RPMI7951 (cell line): ENCODE data around the gene ZNF618. TPM values are rescaled to one million over a fixed set of nuclear protein-coding genes. Genes with fewer than 3 reads are reported as not detected.

Experiments
- DNase-seq: peaks from one replicate; pipeline ENCODE4 v3.0.0-alpha.2; 2012; ENCODE audit warnings: low read depth
- total RNA-seq: library from RNA; depleted of rRNA; stranded (reverse); fragments of >200 nt; shearing (Covaris generic); gene quantifications from 2 replicates; pipeline ENCODE4 v1.2.3, GENCODE V29; 2014; rRNA removed

The ZNF618 gene
- total RNA-seq, 1 experiment from 2014 or later, result 2.9 TPM

DNA sequence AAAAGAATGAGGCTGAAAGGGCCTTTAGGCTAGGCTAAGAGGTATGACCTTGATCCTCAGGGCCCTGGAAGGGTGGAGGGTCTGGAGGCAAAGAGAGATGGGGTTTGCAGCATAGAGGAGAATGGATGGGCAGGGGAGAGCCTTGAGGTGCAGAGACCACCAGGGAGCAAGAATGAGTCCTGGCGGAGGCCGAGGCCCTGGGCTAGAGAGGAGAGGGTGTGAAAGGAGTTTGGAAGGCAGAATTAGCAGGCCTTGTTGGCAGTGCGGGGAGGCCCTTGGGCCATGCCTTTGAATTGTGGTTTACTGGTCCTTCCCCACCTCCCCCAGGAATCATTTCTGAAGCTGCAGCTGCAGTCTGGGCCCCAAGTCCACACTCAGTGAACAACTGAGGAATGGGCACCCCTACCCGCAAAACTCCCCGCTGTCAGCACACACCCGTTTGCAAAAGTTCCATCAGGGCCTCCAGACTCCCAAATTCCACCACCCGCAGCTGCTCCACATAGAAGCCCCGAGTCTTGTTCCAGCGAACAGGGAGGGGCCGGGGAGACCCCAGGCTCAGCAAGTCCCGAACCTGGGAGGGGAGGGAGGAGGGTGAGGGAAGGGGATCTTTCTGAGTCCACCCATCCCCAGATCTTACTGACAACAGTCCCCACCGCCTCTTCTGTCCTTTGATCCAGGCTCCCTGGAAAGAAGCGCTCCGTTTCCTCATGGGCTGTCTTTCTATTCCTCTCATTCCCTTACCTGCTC is 220.9 kb downstream of the ZNF618 start:
- DNase-seq, result no peak

DNA sequence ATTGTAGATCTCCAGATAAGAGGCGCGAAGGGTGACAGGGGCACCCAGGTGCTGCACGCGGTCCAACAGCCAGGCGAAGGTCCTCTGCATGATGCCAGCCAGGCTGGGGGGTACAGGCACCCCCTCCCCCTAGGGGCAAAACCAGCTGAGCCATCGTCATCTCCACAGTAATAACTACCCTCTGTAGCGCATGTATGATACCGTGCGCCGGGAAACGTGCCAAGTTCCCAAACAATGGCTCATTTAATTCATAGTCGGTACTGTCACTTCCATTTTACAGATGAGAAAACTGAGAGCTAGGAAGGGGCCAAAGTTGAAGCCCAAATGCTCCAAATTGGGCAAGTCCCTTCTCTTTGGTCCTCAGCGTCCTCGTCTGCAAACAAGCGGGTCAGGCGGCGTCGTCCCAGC is 221.5 kb downstream of the ZNF618 start:
- DNase-seq, result peak; percentile 26

- DNase-seq, result peak; percentile 26
These were observed 222.2 kb downstream of the ZNF618 start for GRCh38 chr9:114098021-114098935.

GRCh38 chr9:114098936-114099668 is 223.0 kb downstream of the ZNF618 start, which contains the start of gene KIF12:
TSS of gene KIF12 (minus strand) at chr9:114099292. CDS start at chr9:114099276, 16 bp downstream.
- DNase-seq, result no peak

- no peak for DNase-seq
These were observed 223.7 kb downstream of the ZNF618 start for GRCh38 chr9:114099669-114100270.

GRCh38 chr9:114100536-114100935 is 224.4 kb downstream of the ZNF618 start:
- DNase-seq, result no peak

DNA sequence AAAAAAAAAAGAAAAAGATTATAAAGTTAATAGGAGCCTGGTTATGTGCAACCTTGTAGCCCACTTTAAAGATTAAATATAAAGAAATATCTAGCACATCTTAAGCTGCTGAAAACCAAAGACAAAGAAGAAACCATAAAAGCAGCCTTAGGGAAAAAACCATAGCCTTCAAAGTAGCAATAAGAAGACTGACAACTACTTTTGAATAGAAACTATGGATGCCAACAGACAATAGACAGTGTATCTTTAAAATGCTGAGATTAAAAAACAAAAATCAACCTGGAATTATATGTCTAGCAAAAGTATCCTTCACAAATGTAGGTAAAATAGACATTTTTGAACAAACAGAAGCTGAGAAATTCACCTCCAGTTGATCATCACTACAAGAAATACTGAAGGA is 226.4 kb downstream of the ZNF618 start:
- DNase-seq, result no peak

DNA sequence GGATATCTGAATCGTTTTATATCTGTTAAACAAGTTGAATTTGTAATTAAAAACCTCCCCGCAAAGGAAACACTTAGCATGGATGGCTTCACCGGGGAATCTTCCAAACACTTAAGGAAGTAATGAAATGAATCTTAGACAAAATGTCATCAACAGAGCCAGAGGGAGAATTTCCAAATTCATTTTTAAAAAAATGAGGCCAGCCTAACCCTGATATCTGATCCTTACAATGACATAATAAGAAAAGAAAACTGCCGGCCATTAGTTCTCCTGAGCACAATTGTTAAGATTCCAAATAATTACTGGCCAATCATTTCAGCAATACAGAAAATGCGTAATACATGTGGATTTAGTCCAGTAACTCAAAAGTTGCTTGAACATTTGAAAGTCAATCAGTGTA is 229.1 kb downstream of the ZNF618 start:
- no peak for DNase-seq

Other genes starting within 250 kb of the ZNF618 start
- 0.48 and 4.6 TPM in 2 replicates for gene AMBP, start 202.0 kb downstream of the ZNF618 start, total RNA-seq
- gene KIF12, start 223.0 kb downstream of the ZNF618 start, total RNA-seq, result 0.36 TPM in 1 of 2 replicates, not detected in the other